Activated naive CD4-positive, alpha-beta T cell treated with anti-CD3 and anti-CD28 coated beads for 36 hours (primary cell): ENCODE data around the gene TBPL2. TPM values are rescaled to one million over a fixed set of nuclear protein-coding genes. Genes with fewer than 3 reads are reported as not detected.

Experiments used
- CTCF ChIA-PET: fragments of 350-600 bp; sonication (Branson Sonifier 250); formaldehyde crosslinking; loops from one replicate; lab custom pipeline; 2021; ENCODE audit warnings: antibody characterized with exemption; lab: Charles Lee
- DNase-seq: peaks from one replicate; pipeline ENCODE4 v3.0.0-alpha.2; 2020
- H3K27ac Mint-ChIP-seq: one replicate; pipeline ENCODE4 v1.8.0; 2021; ENCODE audit warnings: mild to moderate bottlenecking, mixed read lengths
- H3K27me3 Mint-ChIP-seq: one replicate; pipeline ENCODE4 v1.8.0; 2021; ENCODE audit warnings: low read depth, mixed read lengths
- H3K36me3 Mint-ChIP-seq: one replicate; pipeline ENCODE4 v1.8.0; 2021; ENCODE audit warnings: low read depth, mixed read lengths
- H3K4me1 Mint-ChIP-seq: one replicate; pipeline ENCODE4 v1.8.0; 2021; ENCODE audit warnings: low read depth, mixed read lengths
- H3K4me3 Mint-ChIP-seq: one replicate; pipeline ENCODE4 v1.8.0; 2021; ENCODE audit warnings: mild to moderate bottlenecking, moderate library complexity, mixed read lengths
- H3K9me3 Mint-ChIP-seq: one replicate; pipeline ENCODE4 v1.8.0; 2021; ENCODE audit warnings: mixed read lengths
- intact Hi-C: fragments of 100-400 bp; cut with micrococcal nuclease; formaldehyde crosslinking; loops from one replicate; pipeline ENCODE4 v1.15.1; 2023
- total RNA-seq, 2 experiments: library from RNA; stranded (reverse); gene quantifications; one replicate each; pipeline ENCODE4 v1.2.3, GENCODE V29; 2021

The TBPL2 gene
- total RNA-seq, 2 experiments from 2014 or later, result not detected

GRCh38 chr14:55381040-55381439 lies 59.4 kb downstream of the TBPL2 start:
- Mint-ChIP-seq H3K27me3 (no peaks in the 10 kb centered on the region), H3K9me3 (no peaks in the 10 kb centered on the region), H3K27ac (peak overlapping the region; percentile 69), H3K4me1 (peaks cover 41% of the 10 kb centered on the region), H3K4me3 (peak overlapping the region; percentile 47), H3K36me3 (peaks cover 47% of the 10 kb centered on the region)
- intact Hi-C loops, result no loop called here
- CTCF ChIA-PET, result interaction anchor here (0.6 to 1.2 kb wide), 2 partner anchors 135 to 291 kb away, joined by 3 read pairs; no protein-coding TSS in a partner anchor
- DNase-seq, result no peak

- no peak overlapping the region for H3K4me3 Mint-ChIP-seq
- no peaks in the 10 kb centered on the region for H3K9me3 Mint-ChIP-seq
- H3K27ac Mint-ChIP-seq, result no peak overlapping the region
- CTCF ChIA-PET, result interaction anchor here (0.7 to 1.9 kb wide), 3 partner anchors 8 to 330 kb away, joined by 4 to 8 read pairs (median 4); no protein-coding TSS in a partner anchor
- peaks cover 39% of the 10 kb centered on the region for H3K36me3 Mint-ChIP-seq
- intact Hi-C loops, result loop anchor here (10.0 kb wide), 1 partner anchor 942 kb away; no protein-coding TSS in a partner anchor
- no peaks in the 10 kb centered on the region for H3K27me3 Mint-ChIP-seq
- DNase-seq, result no peak
- H3K4me1 Mint-ChIP-seq, result peaks cover 50% of the 10 kb centered on the region
Measured at GRCh38 chr14:55377236-55377635, 63.2 kb downstream of the TBPL2 start.

GRCh38 chr14:55374771-55375170 lies 65.6 kb downstream of the TBPL2 start:
- CTCF ChIA-PET, result interaction anchor here (0.8 to 1.2 kb wide), 5 partner anchors 11 to 323 kb away, joined by 3 to 5 read pairs (median 4); partner anchors contain the start of genes FBXO34 and MAPK1IP1L
- intact Hi-C loops, result loop anchor here (1.0 to 10.0 kb wide), 15 partner anchors 12 to 940 kb away; partner anchors contain the start of genes ATG14, DLGAP5, FBXO34 and KTN1
- Mint-ChIP-seq H3K4me3 (peak overlapping the region; percentile 12), H3K9me3 (no peaks in the 10 kb centered on the region), H3K4me1 (peaks cover 43% of the 10 kb centered on the region), H3K36me3 (peaks cover 31% of the 10 kb centered on the region), H3K27me3 (no peaks in the 10 kb centered on the region), H3K27ac (peak overlapping the region; percentile 97)
- DNase-seq, result no peak

GRCh38 chr14:55373784-55374705 lies 66.4 kb downstream of the TBPL2 start:
- no peaks in the 10 kb centered on the region for H3K27me3 Mint-ChIP-seq
- H3K9me3 Mint-ChIP-seq, result no peaks in the 10 kb centered on the region
- intact Hi-C loops, result loop anchor here (1.0 to 10.0 kb wide), 16 partner anchors 12 to 939 kb away; partner anchors contain the start of genes ATG14, DLGAP5, FBXO34 and KTN1
- H3K27ac Mint-ChIP-seq, result peak overlapping the region; percentile 97
- H3K36me3 Mint-ChIP-seq, result peaks cover 37% of the 10 kb centered on the region
- H3K4me3 Mint-ChIP-seq, result peak overlapping the region; percentile 45
- peaks cover 43% of the 10 kb centered on the region for H3K4me1 Mint-ChIP-seq
- DNase-seq, result peak; percentile 58
- CTCF ChIA-PET, result interaction anchor here (0.8 to 2.6 kb wide), 8 partner anchors 8 to 322 kb away, joined by 3 to 16 read pairs (median 4); partner anchors contain the start of genes FBXO34 and MAPK1IP1L

GRCh38 chr14:55372825-55373224 lies 67.6 kb downstream of the TBPL2 start:
- Mint-ChIP-seq H3K36me3 (peaks cover 34% of the 10 kb centered on the region), H3K4me1 (peaks cover 43% of the 10 kb centered on the region), H3K4me3 (no peak overlapping the region), H3K27ac (peak overlapping the region; percentile 97), H3K27me3 (no peaks in the 10 kb centered on the region), H3K9me3 (no peaks in the 10 kb centered on the region)
- no peak for DNase-seq
- intact Hi-C loops, result loop anchor here (1.0 to 10.0 kb wide), 2 partner anchors 19 to 938 kb away; no protein-coding TSS in a partner anchor
- CTCF ChIA-PET, result interaction anchor here (1.0 to 2.6 kb wide), 8 partner anchors 9 to 127 kb away, joined by 3 to 16 read pairs (median 6); partner anchors contain the start of gene FBXO34

GRCh38 chr14:55372423-55372822 lies 68.0 kb downstream of the TBPL2 start:
- H3K27me3 Mint-ChIP-seq, result no peaks in the 10 kb centered on the region
- intact Hi-C loops, result loop anchor here (10.0 kb wide), 1 partner anchor 938 kb away; no protein-coding TSS in a partner anchor
- peaks cover 43% of the 10 kb centered on the region for H3K4me1 Mint-ChIP-seq
- CTCF ChIA-PET, result interaction anchor here (1.0 to 2.6 kb wide), 8 partner anchors 10 to 127 kb away, joined by 3 to 16 read pairs (median 6); partner anchors contain the start of gene FBXO34
- no peak overlapping the region for H3K4me3 Mint-ChIP-seq
- H3K27ac Mint-ChIP-seq, result peak overlapping the region; percentile 97
- no peak for DNase-seq
- no peaks in the 10 kb centered on the region for H3K9me3 Mint-ChIP-seq
- H3K36me3 Mint-ChIP-seq, result peaks cover 34% of the 10 kb centered on the region

- CTCF ChIA-PET, result interaction anchor here (1.3 to 2.6 kb wide), 2 partner anchors 58 to 101 kb away, joined by 3 to 8 read pairs; partner anchors contain the start of gene FBXO34
- peaks cover 20% of the 10 kb centered on the region for H3K36me3 Mint-ChIP-seq
- no peaks in the 10 kb centered on the region for H3K9me3 Mint-ChIP-seq
- H3K4me1 Mint-ChIP-seq, result peaks cover 36% of the 10 kb centered on the region
- no peaks in the 10 kb centered on the region for H3K27me3 Mint-ChIP-seq
- peak overlapping the region; percentile 33 for H3K27ac Mint-ChIP-seq
- intact Hi-C loops, result loop anchor here (10.0 kb wide), 1 partner anchor 936 kb away; no protein-coding TSS in a partner anchor
- no peak for DNase-seq
- H3K4me3 Mint-ChIP-seq, result no peak overlapping the region
Measured at GRCh38 chr14:55370883-55371455, 69.4 kb downstream of the TBPL2 start.

GRCh38 chr14:55366271-55366670 lies 74.1 kb downstream of the TBPL2 start:
- no peak overlapping the region for H3K27ac Mint-ChIP-seq

More at GRCh38 chr14:55366271-55366670, 74.1 kb downstream of the TBPL2 start:
- CTCF ChIA-PET, result interaction anchor here (1.0 to 3.8 kb wide), 2 partner anchors 11 to 121 kb away, joined by 3 to 18 read pairs; no protein-coding TSS in a partner anchor
- Mint-ChIP-seq H3K36me3 (peaks cover 27% of the 10 kb centered on the region), H3K9me3 (no peaks in the 10 kb centered on the region), H3K4me3 (no peak overlapping the region), H3K27me3 (no peaks in the 10 kb centered on the region), H3K4me1 (peaks cover 11% of the 10 kb centered on the region)
- intact Hi-C loops, result no loop called here
- DNase-seq, result no peak

Other genes starting within 250 kb of the TBPL2 start
- 100 to 1,000 TPM; 117 to 120 TPM for gene DLGAP5, start 249.0 kb downstream of the TBPL2 start, total RNA-seq
- 10 to 100 TPM; 17.4 to 17.7 TPM for gene FBXO34, start 169.2 kb downstream of the TBPL2 start, total RNA-seq
- gene ATG14, start 28.8 kb downstream of the TBPL2 start, total RNA-seq, result 1 to 10 TPM; 4.6 to 4.9 TPM
- gene KTN1, start 139.6 kb upstream of the TBPL2 start, total RNA-seq, result 10 to 100 TPM; 90.0 to 94.1 TPM